NCI-H1417 treated with DMSO at 0.1 percent for 48 hours (cell line): ENCODE data around the gene ADSS1.

Source experiments
- DNase-seq: peaks from one replicate; lab custom pipeline; 2025; lab: John Stamatoyannopoulos, UW

The ADSS1 gene

GRCh38 chr14:104795781-104796686 is 72.0 kb downstream of the ADSS1 start:
- no peak for DNase-seq

DNA sequence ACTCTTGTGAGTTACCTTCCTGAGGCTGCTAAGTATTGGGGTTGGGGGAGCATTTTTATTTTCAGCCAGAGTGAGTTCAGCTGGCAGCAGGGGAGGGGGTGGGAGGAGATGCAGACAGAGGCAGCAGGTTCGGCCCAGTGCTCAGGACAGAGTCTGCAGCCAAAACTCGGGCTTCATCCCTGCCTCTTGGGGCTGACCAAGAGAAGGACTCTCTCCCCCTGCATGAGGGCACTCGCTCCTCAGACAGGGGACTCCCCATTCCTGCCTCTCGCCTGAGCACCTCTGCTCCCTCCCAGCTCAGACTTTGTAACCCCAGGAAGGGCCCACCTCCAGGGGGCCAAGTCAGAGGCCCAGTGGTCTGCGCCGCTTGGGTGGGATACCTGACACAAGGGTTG is 72.7 kb downstream of the ADSS1 start:
- DNase-seq = no peak
